DND-41 (cell line): ENCODE results near the gene MASP1.

Source experiments
- CTCF ChIP-seq: IDR thresholded peaks from 2 replicates; pipeline ENCODE4 v1.5.1; 2012; ENCODE audit warnings: borderline replicate concordance, low read length, moderate library complexity, mild to moderate bottlenecking; ENCODE audit not compliant: poor library complexity, severe bottlenecking; ENCODE audit errors: extremely low read depth
- EZH2 ChIP-seq: IDR thresholded peaks from 3 replicates; pipeline ENCODE4 v1.6.1; 2012; ENCODE audit warnings: borderline replicate concordance, low read depth, mild to moderate bottlenecking, moderate library complexity, low read length, inconsistent platforms; ENCODE audit not compliant: severe bottlenecking

- TF ChIP-seq CTCF (no peak), EZH2 (no peak)
These were observed 105.2 kb downstream of the MASP1 start for GRCh38 chr3:187186375-187186774.
